ENCODE measurements around the gene MEPE.

The MEPE gene

DNA sequence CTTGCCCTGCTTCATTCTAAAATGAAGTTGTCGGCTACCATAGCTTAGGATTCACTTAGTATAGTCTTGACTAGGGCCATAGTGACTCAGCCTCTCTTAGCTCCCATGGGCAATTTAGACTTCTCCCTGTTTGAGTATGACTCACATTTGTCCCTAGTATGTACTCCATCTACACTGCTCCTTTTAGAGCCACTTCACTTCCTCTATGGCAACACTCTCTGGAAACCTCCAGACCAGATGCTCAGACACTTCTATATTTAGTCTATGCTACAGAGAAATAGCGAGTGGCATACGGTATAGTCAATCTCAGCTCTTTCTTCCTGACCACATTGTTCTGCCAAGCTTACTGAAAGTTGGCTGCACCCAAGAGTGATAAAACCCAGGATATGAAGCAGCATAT is 11.2 kb downstream of the MEPE start:
- DNase-seq (ENCODE audit: low read depth in 2 of 2) = peak; percentile 48 to 52

DNA sequence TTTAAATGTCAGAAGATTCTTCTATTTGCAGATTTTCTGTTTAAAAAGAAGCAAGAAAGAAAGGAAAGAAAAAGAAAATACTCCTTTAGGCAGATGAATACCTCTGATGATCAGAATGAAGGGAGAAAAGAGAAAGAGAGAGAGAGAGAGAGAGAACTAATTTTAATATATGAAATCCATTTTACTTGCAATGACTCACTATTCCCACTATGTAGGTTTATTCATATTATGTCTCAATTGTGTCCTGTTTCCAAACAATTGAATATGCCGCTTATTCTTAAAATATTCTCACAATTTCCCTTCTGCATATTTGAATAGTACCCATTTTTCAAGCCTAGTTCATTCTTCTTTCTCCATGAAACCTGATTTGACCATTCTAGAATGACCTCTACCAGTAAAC is 11.7 kb downstream of the MEPE start:
- DNase-seq (ENCODE audit: low read depth in 2 of 2) = no peak

DNA sequence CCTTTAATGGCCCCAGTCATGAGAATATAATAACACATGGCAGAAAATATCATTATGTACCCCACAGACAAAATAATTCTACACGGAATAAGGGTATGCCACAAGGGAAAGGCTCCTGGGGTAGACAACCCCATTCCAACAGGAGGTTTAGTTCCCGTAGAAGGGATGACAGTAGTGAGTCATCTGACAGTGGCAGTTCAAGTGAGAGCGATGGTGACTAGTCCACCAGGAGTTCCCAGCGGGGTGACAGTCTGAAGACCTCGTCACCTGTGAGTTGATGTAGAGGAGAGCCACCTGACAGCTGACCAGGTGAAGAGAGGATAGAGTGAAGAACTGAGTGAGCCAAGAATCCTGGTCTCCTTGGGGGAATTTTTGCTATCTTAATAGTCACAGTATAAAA is 13.5 kb downstream of the MEPE start:
- no peak for DNase-seq (ENCODE audit: low read depth in 2 of 2)

GRCh38 chr4:87848622-87849351 is 16.0 kb downstream of the MEPE start:
- no peak for DNase-seq (ENCODE audit: low read depth in 2 of 2)

GRCh38 chr4:87849612-87850011 is 16.8 kb downstream of the MEPE start:
- DNase-seq (ENCODE audit: low read depth in 2 of 2) = no peak

GRCh38 chr4:87851332-87851731 is 18.6 kb downstream of the MEPE start:
- DNase-seq (ENCODE audit: low read depth in 2 of 2) = no peak

DNA sequence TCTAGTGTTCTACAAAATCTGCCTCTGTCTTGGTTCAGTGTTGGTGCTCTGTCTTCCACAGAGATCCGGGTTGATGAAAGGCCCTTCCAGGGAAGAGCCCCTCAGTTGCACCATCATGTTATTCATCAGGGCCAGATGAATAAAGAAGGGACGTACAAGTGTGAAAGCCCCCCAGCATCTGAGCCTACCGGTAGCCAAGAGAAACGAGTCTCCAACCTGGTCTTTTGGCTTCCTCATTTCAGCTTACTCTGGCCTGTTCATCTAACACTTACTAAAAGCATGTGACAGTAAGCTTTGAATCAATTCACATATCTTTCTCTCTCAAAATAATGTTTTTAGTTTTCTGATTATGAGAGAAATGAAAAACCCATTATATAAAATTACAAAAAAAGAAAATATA is 19.2 kb downstream of the MEPE start:
- DNase-seq (ENCODE audit: low read depth in 2 of 2) = no peak

GRCh38 chr4:87853108-87853507 is 20.3 kb downstream of the MEPE start:
- no peak for DNase-seq (ENCODE audit: low read depth in 2 of 2)

DNA sequence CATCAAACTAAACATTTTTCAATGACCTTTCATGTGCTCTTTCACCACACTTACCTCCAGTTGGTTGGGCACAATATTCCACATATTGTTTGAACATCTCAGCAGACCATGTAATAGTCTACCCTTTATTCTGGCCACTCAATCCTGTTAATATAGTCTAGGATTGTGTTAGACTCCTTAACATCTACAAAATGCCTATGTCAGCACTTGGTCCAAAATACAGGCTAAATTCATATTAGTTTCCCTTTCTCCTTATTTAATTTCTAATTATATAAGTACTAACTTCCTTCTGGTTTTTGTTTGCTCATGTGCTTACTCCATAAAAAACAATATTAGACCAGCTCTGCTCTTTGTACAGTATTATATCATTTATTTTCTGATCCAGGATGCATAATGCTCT is 21.1 kb downstream of the MEPE start:
- DNase-seq (ENCODE audit: low read depth in 2 of 2) = no peak

- DNase-seq (ENCODE audit: low read depth in 2 of 2) = no peak
Measured at GRCh38 chr4:87855559-87855958, 22.8 kb downstream of the MEPE start.

GRCh38 chr4:87856816-87857215 is 24.0 kb downstream of the MEPE start:
- DNase-seq (ENCODE audit: low read depth in 2 of 2) = no peak

GRCh38 chr4:87857789-87858188 is 25.0 kb downstream of the MEPE start:
- DNase-seq (ENCODE audit: low read depth in 2 of 2) = no peak

DNA sequence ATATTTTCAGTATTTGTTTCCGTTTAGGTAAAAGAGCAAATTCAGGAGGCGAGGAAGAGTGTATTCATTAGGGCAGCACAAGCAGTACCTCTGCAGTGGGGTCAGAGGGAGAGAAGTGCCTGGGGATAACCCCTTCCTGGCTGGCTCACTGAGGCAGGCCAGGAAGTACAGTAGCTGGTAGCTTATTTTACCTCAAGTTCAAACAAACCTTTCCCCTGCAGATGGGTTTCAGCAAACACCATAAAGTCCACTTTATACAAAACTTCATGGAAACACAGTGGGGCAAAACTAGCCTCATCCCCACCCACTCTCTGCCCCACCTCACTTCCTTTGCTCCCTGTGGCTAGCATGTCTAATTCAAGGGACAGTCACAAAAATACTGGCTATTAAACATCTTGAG is 29.5 kb downstream of the MEPE start:
- no peak for DNase-seq (ENCODE audit: low read depth in 2 of 2)

DNA sequence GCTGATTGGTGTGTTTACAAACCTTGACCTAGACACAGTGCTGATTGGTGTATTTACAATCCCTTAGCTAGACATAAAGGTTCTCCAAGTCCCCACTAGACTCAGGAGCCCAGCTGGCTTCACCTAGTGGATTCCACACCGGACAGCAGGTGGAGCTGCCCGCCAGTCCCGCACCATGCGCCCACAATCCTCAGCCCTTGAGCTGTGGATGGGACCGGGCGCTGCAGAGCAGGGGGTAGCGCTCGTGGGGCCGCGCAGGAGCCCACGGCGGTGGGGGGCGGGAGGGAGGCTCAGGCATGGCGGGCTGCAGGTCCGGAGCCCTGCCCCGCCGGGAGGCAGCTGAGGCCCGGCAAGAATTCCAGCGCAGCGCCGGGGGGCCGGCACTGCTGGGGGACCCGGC is 30.7 kb downstream of the MEPE start:
- DNase-seq (ENCODE audit: low read depth in 2 of 2) = no peak

- DNase-seq (ENCODE audit: low read depth in 2 of 2) = no peak
Measured at GRCh38 chr4:87864321-87864720, 31.6 kb downstream of the MEPE start.

DNA sequence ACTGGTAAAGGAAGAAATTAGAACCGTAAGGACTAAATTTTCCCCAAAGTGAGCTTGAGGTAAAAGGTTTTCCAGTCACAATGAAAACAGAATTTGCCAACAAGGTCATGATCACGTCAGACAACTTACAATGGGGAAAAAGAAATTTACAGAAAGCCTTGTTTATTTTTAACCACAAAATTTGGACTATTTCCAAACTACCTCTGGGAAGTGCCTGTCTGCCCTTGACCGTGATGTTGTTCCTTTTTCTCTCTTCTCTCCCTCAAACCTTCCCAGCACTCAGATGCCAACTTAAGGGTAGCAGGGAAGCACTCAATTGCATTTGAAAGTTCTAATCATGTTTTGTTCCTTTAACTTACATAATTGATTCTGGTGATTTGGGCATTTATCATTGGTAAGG is 32.5 kb downstream of the MEPE start:
- DNase-seq (ENCODE audit: low read depth in 2 of 2) = no peak

GRCh38 chr4:87865960-87866598 is 33.3 kb downstream of the MEPE start:
- DNase-seq (ENCODE audit: low read depth in 2 of 2) = no peak

GRCh38 chr4:87868522-87868921 is 35.8 kb downstream of the MEPE start:
- no peak for DNase-seq (ENCODE audit: low read depth in 2 of 2)

DNA sequence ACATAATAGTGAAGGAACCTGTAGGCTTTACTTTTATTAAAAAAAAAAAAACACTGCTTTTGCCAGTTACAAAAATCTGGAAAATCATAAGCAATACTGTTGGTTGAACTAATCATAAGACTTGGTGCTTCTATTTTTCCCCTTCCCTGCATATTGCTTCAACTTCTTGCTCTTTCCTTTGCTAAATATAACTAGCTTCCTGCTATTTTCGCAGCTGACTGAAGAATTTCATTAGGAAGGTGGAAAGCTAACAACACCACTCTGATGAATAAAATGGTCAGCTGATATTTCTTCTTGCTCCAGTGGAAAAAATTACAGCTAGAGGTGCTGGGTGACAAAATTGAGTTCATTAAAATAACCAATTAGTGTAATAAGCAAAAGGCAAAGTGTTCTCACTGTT is 39.3 kb downstream of the MEPE start:
- no peak for DNase-seq (ENCODE audit: low read depth in 2 of 2)

GRCh38 chr4:87875191-87875590 is 42.4 kb downstream of the MEPE start:
- no peak for DNase-seq (ENCODE audit: low read depth in 2 of 2)

DNA sequence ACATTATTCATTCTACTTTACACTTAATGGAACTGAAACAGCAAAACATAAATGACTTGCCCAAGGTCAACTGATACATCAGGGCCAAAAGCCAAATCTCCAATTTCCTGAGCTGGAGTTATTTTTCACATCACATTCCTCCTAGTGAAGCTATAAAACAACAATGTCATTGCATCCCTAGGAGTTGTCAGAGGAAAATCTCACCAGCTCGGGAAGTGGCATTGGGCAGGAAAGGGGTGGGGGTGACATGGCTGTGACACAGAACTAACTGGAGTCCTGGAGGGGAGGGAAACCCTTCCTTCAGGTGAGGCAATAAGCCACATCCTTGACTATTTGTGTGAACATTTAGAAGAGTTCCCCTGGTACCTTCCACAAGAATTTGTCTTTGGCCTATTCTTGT is 47.3 kb downstream of the MEPE start:
- no peak for DNase-seq (ENCODE audit: low read depth in 2 of 2)

GRCh38 chr4:87881115-87881514 is 48.3 kb downstream of the MEPE start:
- no peak for DNase-seq (ENCODE audit: low read depth in 2 of 2)

DNA sequence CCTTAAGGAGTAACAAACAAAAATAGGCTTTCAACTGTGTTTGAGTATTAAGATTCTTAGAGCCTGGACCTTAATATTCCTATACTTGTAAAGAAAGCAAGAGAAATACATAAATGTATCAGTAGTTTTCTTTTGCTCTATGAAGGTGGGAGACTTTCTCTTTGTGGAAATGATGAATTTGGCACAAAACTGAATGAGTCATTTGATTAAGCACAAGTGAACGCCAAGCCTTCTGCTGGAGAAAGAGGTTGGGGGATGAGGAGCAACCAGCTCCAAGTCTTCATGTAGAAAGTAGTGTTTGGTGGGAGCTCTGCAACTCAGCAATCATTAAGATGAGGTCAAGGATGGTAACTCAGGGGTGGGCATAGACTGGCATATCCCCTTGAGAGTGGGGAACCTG is 49.6 kb downstream of the MEPE start:
- DNase-seq (ENCODE audit: low read depth in 2 of 2) = no peak

DNA sequence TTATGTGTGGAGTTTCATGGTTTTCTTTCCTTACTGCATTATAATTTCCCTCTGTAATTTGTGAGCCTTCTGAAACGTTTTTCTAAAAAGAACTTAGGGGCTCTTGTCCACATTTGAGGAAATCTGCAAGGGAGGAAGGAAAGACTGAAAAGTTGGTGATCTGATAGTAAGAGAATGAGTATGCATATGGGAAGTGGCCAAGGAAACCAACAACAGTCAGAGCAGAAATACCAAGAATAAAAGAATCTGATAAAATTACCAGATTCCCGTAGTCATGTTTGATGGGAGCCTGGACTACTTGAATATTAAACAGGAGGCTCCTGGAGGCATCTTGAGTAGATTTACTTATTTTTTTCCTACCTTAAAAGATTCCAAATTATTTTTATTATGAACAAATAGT is 50.1 kb downstream of the MEPE start:
- DNase-seq (ENCODE audit: low read depth in 2 of 2) = no peak
